Esophagus squamous epithelium (tissue), 5 donors: ENCODE measurements around the gene CDK8. TPM values are rescaled to one million over a fixed set of nuclear protein-coding genes. Genes with fewer than 3 reads are reported as not detected.
"Not testable (repeated sequence)": the region's sequence is repeated elsewhere in the genome, so short reads cannot be mapped to it uniquely, and the experiment has no call there.

Source experiments
- DNase-seq: peaks from one replicate; lab custom pipeline; 2025; lab: John Stamatoyannopoulos, UW
- H3K27ac ChIP-seq, 4 donors: fragments of 200-600 bp; sonication (generic); one replicate each; pipeline ENCODE4 v1.5.1; 2016 to 2019; ENCODE audit warnings: mild to moderate bottlenecking in 1 of 4
- H3K27me3 ChIP-seq, 4 donors: fragments of 200-600 bp; sonication (generic); 1 replicate in 3 of 4; 2 replicates in 1 of 4; pipeline versions ENCODE4 v1.5.1 to v1.6.0; 2017 to 2021; ENCODE audit warnings: antibody characterized with exemption in 1 of 4
- H3K36me3 ChIP-seq, 3 donors: fragments of 200-600 bp; sonication (generic); one replicate each; pipeline ENCODE4 v1.5.1; 2016 to 2019
- H3K4me1 ChIP-seq, 3 donors: fragments of 200-600 bp; sonication (generic); one replicate each; pipeline ENCODE4 v1.5.1; 2017 to 2019
- H3K4me3 ChIP-seq, 4 donors: fragments of 200-600 bp; sonication (generic); 1 replicate in 3 of 4; 2 replicates in 1 of 4; pipeline ENCODE4 v1.5.1; 2016 to 2019; ENCODE audit warnings: mild to moderate bottlenecking in 2 of 4, moderate library complexity in 1 of 4
- H3K9me3 ChIP-seq, 3 donors: fragments of 200-600 bp; sonication (generic); one replicate each; pipeline ENCODE4 v1.5.1; 2016 to 2019
- CTCF ChIP-seq, 6 experiments: fragments of 450-650 bp in 4 of 6; fragments of 200-600 bp in 2 of 6; sonication (generic) in 2 of 6; IDR thresholded peaks; one replicate each; pipeline ENCODE4 v1.5.1; 2016 to 2019; ENCODE audit warnings: antibody characterized with exemption in 6 of 6, mild to moderate bottlenecking in 4 of 6, moderate library complexity in 4 of 6
- POLR2A ChIP-seq, 4 donors: fragments of 450-650 bp; IDR thresholded peaks; one replicate each; pipeline ENCODE4 v1.6.1; 2017; ENCODE audit warnings: antibody characterized with exemption in 4 of 4, mild to moderate bottlenecking in 4 of 4, moderate library complexity in 3 of 4
- WGBS, 2 donors: methylation state at CpG; one replicate each; pipeline ENCODE4 v1.1.5; 2018; 5-methylcytosine and 5-hydroxymethylcytosine counted together
- intact Hi-C: fragments of 100-400 bp; cut with DNase I; formaldehyde crosslinking; loops from one replicate; pipeline ENCODE4 v1.15.0; 2022
- total RNA-seq, 4 donors: library from RNA; depleted of rRNA; stranded (reverse); fragments of >200 nt; gene quantifications; one replicate each; pipeline ENCODE4 v1.1.0, GENCODE V29; 2016
- donor health status: DM: yes; HTN: yes; CAD: no.

Gene CDK8
- total RNA-seq, 4 donors from 2014 or later = 8.0 to 16.8 (median 12.7) TPM

GRCh38 chr13:26280295-26280694 is 26.4 kb downstream of the CDK8 start:
- H3K9me3 ChIP-seq = no peaks in the 10 kb centered on the region
- no peaks in the 10 kb centered on the region for H3K4me1 ChIP-seq
- intact Hi-C loops = no loop called here
- no peak overlapping the region for H3K27ac ChIP-seq
- TF ChIP-seq CTCF (IDR thresholded peaks at IDR 0.05) (no peak), POLR2A (IDR thresholded peaks at IDR 0.05) (no peak)
- peaks cover 0 to 10% (median 0%) of the 10 kb centered on the region in 3 donors for H3K36me3 ChIP-seq
- H3K27me3 ChIP-seq = no peaks in the 10 kb centered on the region
- 67 to 87% methylated on average over 2 of the region's 2 CpGs for WGBS, 2 donors
- no peak overlapping the region for H3K4me3 ChIP-seq
- no peak for DNase-seq

GRCh38 chr13:26280822-26281221 is 26.9 kb downstream of the CDK8 start:
- DNase-seq = no peak
- 80 to 83% methylated on average over 1 of the region's 1 CpG for WGBS, 2 donors

GRCh38 chr13:26285911-26286310 is 32.0 kb downstream of the CDK8 start:
- intact Hi-C loops, DNase-seq, H3K4me1 ChIP-seq, H3K4me3 ChIP-seq, H3K27ac ChIP-seq, H3K36me3 ChIP-seq, H3K27me3 ChIP-seq, H3K9me3 ChIP-seq: not testable (repeated sequence)
- 42 to 78% methylated on average over 1 to 2 of the region's 2 CpGs for WGBS, 2 donors

More at GRCh38 chr13:26280822-26281221, 26.9 kb downstream of the CDK8 start:
- H3K27ac ChIP-seq = no peak overlapping the region
- intact Hi-C loops = no loop called here
- peaks cover 0 to 10% (median 0%) of the 10 kb centered on the region in 3 donors for H3K36me3 ChIP-seq
- TF ChIP-seq CTCF (IDR thresholded peaks at IDR 0.05) (no peak), POLR2A (IDR thresholded peaks at IDR 0.05) (no peak)
- no peaks in the 10 kb centered on the region for H3K4me1 ChIP-seq
- H3K9me3 ChIP-seq = no peaks in the 10 kb centered on the region
- H3K4me3 ChIP-seq = no peak overlapping the region
- H3K27me3 ChIP-seq = no peaks in the 10 kb centered on the region

- H3K27ac ChIP-seq, H3K36me3 ChIP-seq, intact Hi-C loops, H3K4me3 ChIP-seq, H3K9me3 ChIP-seq, H3K27me3 ChIP-seq, DNase-seq, H3K4me1 ChIP-seq: not testable (repeated sequence)
- 96 to 99% methylated on average over 7 of the region's 7 CpGs for WGBS, 2 donors
Measured at GRCh38 chr13:26288838-26289237, 34.9 kb downstream of the CDK8 start.

- Histone ChIP-seq H3K27me3 (no peaks in the 10 kb centered on the region), H3K4me3 (no peak overlapping the region), H3K27ac (no peak overlapping the region), H3K36me3 (no peaks in the 10 kb centered on the region), H3K4me1 (no peaks in the 10 kb centered on the region), H3K9me3 (no peaks in the 10 kb centered on the region)
- no peak for DNase-seq
- WGBS, 2 donors = 87 to 96% methylated on average over 6 of the region's 6 CpGs
- no peak for TF ChIP-seq CTCF (IDR thresholded peaks at IDR 0.05)
- no peak for TF ChIP-seq POLR2A (IDR thresholded peaks at IDR 0.05)
- intact Hi-C loops = no loop called here
Measured at GRCh38 chr13:26295812-26296211, 41.9 kb downstream of the CDK8 start.

- 70 to 84% methylated on average over 4 of the region's 4 CpGs for WGBS, 2 donors
- TF ChIP-seq CTCF (IDR thresholded peaks at IDR 0.05) (no peak), POLR2A (IDR thresholded peaks at IDR 0.05) (no peak)
- H3K27ac ChIP-seq = no peak overlapping the region
- H3K4me1 ChIP-seq = no peaks in the 10 kb centered on the region
- no peak for DNase-seq
- intact Hi-C loops = no loop called here
- no peaks in the 10 kb centered on the region for H3K27me3 ChIP-seq
- no peaks in the 10 kb centered on the region for H3K36me3 ChIP-seq
- no peaks in the 10 kb centered on the region for H3K9me3 ChIP-seq
- no peak overlapping the region for H3K4me3 ChIP-seq
Measured at GRCh38 chr13:26299168-26299750, 45.3 kb downstream of the CDK8 start.
